ENCODE measurements around the gene PTH. TPM values are rescaled to one million over a fixed set of nuclear protein-coding genes. Genes with fewer than 3 reads are reported as not detected.
A peak's percentile ranks its signal among the peaks of the same experiment; 100 is the strongest.

PTH gene
- total RNA-seq, 1 donor from 2014 or later = not detected

DNA sequence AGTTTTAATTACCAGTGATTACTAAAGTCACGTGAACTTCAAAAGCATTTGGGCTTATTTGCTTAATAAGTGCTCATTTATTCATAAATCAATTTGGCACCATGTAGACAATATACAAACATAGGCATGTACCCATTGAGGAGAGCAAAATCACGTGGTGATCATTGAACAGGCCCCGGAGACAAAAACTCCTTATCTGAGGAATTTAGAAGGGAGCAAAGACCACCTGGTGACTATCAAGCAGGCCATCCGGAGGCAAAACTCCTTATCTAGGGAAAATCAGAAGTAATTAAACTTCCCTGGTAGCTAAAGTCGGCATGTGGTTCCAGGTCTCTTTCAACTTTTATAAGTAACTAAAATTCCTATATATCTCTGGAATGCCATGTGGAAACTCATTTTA is 27.0 kb downstream of the PTH start:
- H3K36me3 Mint-ChIP-seq (ENCODE audit: low read depth) = no peaks in the 10 kb centered on the region
- no peaks in the 10 kb centered on the region for H3K9me3 Mint-ChIP-seq
- DNase-seq = peak; percentile 24
- H3K4me3 Mint-ChIP-seq = no peak overlapping the region
- no peak overlapping the region for H3K27ac Mint-ChIP-seq
- peaks cover 26% of the 10 kb centered on the region for H3K27me3 Mint-ChIP-seq
- peaks cover 9% of the 10 kb centered on the region for H3K4me1 Mint-ChIP-seq
- intact Hi-C loops (cut with micrococcal nuclease) = loop anchor here (10.0 kb wide), 1 partner anchor 1106 kb away; no protein-coding TSS in a partner anchor

DNA sequence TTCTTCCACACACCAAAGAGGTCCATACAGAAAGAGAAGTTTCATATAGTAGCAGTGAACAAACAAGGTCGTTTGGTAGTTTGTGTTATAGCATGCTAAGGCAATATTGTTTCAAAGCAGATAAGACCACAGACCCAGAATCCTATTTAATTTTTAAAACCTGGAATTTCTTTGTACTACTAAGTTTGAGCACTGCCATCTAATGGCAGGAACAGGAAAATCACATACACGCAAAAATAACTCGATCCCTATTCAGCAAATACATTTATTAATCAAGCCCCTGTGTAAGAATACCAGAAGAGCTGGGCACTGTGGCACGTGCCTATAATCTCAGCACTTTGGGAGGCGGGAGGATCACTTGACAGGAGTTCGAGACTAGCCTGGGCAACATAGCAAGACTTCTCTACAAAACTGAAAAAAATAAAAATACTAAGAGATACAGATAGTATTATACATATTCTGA is 29.9 kb downstream of the PTH start:
- no peaks in the 10 kb centered on the region for H3K9me3 Mint-ChIP-seq
- intact Hi-C loops (cut with micrococcal nuclease) = loop anchor here (10.0 kb wide), 1 partner anchor 1109 kb away; no protein-coding TSS in a partner anchor
- no peak overlapping the region for H3K4me3 Mint-ChIP-seq
- H3K4me1 Mint-ChIP-seq = peaks cover 24% of the 10 kb centered on the region
- H3K36me3 Mint-ChIP-seq (ENCODE audit: low read depth) = no peaks in the 10 kb centered on the region
- peaks cover 12% of the 10 kb centered on the region for H3K27me3 Mint-ChIP-seq
- DNase-seq = peak; percentile 59
- H3K27ac Mint-ChIP-seq = no peak overlapping the region

DNA sequence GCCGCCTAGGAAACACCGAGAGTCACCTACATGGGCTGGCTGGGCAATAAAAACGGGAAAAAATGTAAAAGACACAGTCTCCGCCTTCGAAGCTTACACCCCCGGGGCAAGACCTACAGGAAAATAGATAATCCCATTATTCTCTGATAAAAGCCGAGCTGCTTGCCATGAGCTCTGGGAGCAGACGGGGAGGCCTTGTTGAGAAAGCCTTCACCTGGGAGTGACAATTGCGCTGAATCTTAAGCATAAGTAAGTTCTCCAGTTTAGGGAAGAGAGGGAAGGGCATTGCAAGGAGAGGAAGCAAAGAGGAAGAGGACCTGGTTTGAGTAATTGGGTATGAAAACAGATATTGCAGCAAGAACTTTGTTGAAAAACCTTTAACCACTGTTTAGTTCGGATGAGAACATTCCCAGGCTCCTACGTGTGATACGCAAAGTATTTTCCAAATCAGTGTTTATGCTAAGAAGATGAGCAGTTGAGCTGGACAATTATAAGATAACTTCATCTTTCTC is 32.0 kb downstream of the PTH start:
- Mint-ChIP-seq H3K27me3 (no peaks in the 10 kb centered on the region), H3K9me3 (no peaks in the 10 kb centered on the region), H3K36me3 (ENCODE audit: low read depth) (peaks cover 5% of the 10 kb centered on the region), H3K4me3 (peak overlapping the region; percentile 98), H3K27ac (peak overlapping the region; percentile 97), H3K4me1 (peaks cover 30% of the 10 kb centered on the region)
- intact Hi-C loops (cut with micrococcal nuclease) = loop anchor here (1.0 to 10.0 kb wide), 4 partner anchors 119 to 1111 kb away; partner anchors contain the start of gene BMAL1
- DNase-seq = no peak

DNA sequence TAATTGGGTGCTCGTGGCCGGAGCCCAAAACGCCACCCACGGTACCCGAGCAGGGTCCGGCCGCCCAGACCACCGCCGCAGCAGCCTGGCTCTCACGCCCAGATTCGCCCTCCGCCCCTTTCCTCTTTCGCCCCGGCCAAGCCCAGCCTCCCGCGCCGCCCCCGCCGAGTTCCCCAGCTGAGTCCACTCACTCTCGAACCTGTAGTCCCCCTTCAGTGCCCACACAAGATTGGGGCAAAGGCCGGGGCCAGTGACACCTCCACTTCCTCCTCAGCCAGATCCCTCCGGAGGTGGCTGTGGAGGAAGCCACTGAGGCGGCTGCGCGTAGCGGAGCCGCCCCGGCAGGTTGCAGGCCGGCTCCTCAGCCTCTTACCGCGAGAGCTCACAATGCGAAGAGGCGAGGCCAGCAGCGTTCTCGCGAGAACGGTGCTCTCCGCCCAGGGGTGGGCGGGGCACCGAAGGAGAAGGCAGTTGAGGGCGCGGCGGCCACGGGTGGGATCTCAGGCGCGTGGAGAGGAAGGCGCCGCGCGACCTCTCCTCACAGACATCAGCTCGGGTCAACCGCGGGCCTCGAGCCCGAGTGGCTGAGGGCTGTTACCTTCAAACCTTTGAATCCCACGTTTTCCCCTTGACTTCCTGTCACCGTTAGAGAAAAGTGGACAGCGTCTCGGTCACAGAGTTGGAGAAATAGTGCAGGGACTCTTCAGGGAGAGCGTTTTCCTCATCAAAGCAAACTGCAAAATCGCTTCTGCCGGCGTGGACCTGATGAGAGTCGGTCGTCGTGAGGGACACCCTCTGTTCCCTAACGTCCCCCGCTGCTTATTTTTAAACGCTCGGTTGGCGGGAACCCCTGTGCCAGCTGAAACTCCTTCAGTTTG is 32.7 kb downstream of the PTH start, which contains the start of gene BTBD10:
BTBD10 (minus strand) TSS at position 322 of the 878 bp plus-strand sequence. CDS start 18,098 bp downstream, outside the sequence.
- peak; percentile 98 for DNase-seq
- H3K4me1 Mint-ChIP-seq = peaks cover 30% of the 10 kb centered on the region
- H3K4me3 Mint-ChIP-seq = peak within 1 kb of the TSS; percentile 98
- H3K9me3 Mint-ChIP-seq = no peaks in the 10 kb centered on the region
- H3K27ac Mint-ChIP-seq = peak within 1 kb of the TSS; percentile 97
- no peaks in the 10 kb centered on the region for H3K27me3 Mint-ChIP-seq
- H3K36me3 Mint-ChIP-seq (ENCODE audit: low read depth) = peaks cover 6% of the 10 kb centered on the region
- intact Hi-C loops (cut with micrococcal nuclease) = loop anchor here (1.0 to 10.0 kb wide), 5 partner anchors 118 to 1112 kb away; partner anchors contain the start of genes BMAL1 and FAR1

DNA sequence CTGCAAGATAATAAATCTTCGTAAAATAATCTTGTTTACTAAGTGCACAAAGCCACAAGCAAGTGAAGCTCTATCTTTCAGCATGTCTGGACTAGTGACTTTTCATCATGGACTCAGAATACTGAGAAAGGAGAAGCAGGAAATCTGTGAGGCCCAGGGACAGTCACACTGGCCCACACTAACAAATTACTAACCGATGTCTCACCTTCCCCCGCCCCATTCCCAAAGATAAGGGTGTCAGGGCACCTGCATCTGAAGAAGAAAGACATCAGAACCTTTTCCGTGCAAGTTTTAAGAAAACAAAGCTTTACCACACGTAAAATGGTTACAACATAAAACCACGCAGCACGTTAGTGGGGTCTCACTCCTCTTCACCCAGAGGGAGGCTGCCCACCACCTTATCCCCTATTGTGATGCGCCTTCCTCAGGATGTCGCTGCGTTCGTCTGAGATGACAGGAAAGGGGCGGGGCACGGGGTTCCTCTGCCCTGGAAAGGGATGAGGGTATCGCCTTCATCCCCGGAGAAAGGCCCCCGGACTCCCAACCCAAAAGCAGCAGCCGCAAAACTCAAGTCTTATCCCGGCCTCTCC is 33.4 kb downstream of the PTH start:
- peak overlapping the region; percentile 97 for H3K27ac Mint-ChIP-seq
- H3K36me3 Mint-ChIP-seq (ENCODE audit: low read depth) = peaks cover 6% of the 10 kb centered on the region
- H3K9me3 Mint-ChIP-seq = no peaks in the 10 kb centered on the region
- no peaks in the 10 kb centered on the region for H3K27me3 Mint-ChIP-seq
- DNase-seq = peak; percentile 89
- intact Hi-C loops (cut with micrococcal nuclease) = loop anchor here (1.0 to 10.0 kb wide), 3 partner anchors 118 to 1112 kb away; partner anchors contain the start of gene FAR1
- peaks cover 30% of the 10 kb centered on the region for H3K4me1 Mint-ChIP-seq
- H3K4me3 Mint-ChIP-seq = peak overlapping the region; percentile 98

DNA sequence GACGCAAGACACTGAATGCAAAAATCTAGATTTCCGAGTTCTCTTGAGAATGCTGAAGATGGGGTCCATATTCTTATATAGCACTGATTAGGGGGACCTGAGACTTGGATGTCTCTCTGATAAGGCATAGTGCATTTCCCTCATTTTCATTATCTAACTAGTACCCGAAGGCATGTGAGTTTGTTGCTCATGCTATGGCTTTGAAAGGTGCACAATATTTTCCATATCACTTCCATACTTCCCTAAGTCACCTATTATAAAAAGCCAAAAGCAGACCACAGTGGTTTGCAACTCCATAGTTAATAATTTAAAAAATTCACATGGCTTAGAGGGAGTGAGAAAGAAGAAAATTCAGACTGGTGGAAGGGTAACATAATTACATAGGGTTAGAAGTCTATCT is 34.5 kb downstream of the PTH start:
- H3K9me3 Mint-ChIP-seq = no peaks in the 10 kb centered on the region
- H3K27ac Mint-ChIP-seq = no peak overlapping the region

DNA sequence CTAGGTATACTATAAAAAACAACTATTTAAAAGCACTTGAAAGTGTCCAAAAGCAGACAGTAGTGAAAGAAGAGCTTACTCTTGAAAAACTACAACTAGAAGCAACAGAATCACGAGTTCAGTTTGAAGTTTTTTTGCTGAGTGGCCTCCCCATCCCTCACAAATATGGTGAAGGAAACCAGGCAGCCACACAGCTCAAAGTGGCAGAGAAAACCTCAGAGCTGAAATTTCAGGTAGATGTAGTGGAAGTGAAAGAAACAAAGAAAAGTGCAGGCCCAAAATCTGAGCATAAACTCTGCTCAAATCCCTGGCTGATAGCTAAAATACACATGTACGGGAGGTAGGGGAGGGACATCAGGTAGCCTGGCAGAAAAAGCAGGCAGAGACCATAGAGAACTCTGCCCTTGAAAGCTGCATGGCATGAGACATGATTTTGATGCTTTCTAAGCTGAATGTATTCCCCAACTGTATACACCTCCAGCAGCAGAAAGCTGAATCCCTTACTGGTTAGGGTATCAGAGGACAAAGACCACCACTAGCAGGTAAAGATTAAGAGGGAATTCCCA is 44.9 kb downstream of the PTH start:
- Mint-ChIP-seq H3K27ac (peak overlapping the region; percentile 69), H3K4me3 (no peak overlapping the region), H3K4me1 (peaks cover 26% of the 10 kb centered on the region), H3K36me3 (ENCODE audit: low read depth) (peaks cover 20% of the 10 kb centered on the region), H3K27me3 (no peaks in the 10 kb centered on the region), H3K9me3 (peaks cover 4% of the 10 kb centered on the region)
- intact Hi-C loops (cut with micrococcal nuclease) = no loop called here
- DNase-seq = peak; percentile 72

More for the DNA sequence above, 34.5 kb downstream of the PTH start:
- no peak for DNase-seq
- H3K27me3 Mint-ChIP-seq = no peaks in the 10 kb centered on the region
- intact Hi-C loops (cut with micrococcal nuclease) = loop anchor here (10.0 kb wide), 1 partner anchor 1114 kb away; no protein-coding TSS in a partner anchor
- H3K4me3 Mint-ChIP-seq = peak overlapping the region; percentile 98
- H3K36me3 Mint-ChIP-seq (ENCODE audit: low read depth) = peaks cover 6% of the 10 kb centered on the region
- peaks cover 30% of the 10 kb centered on the region for H3K4me1 Mint-ChIP-seq

DNA sequence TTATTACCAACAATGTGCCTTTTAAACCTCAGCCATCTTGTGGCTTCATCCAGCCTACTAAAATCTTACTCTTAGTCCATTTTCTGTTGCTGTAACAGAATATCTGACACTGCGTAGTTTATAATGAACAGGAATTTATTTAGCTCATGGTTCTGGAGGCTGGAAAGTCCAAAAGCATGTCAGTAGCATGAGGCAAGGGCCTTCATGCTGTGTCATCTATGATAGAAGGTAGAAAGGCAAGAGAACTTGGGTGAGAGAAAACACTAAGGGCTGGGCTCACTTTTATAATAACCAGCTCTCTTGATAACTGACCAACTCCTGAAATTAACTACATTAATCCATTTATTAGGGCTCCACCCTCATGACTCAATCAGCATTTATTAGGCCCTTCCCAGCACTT is 46.3 kb downstream of the PTH start:
- no peak overlapping the region for H3K4me3 Mint-ChIP-seq
- peaks cover 26% of the 10 kb centered on the region for H3K4me1 Mint-ChIP-seq
- no peak for DNase-seq
- intact Hi-C loops (cut with micrococcal nuclease) = no loop called here
- H3K27ac Mint-ChIP-seq = no peak overlapping the region
- peaks cover 17% of the 10 kb centered on the region for H3K36me3 Mint-ChIP-seq (ENCODE audit: low read depth)
- no peaks in the 10 kb centered on the region for H3K27me3 Mint-ChIP-seq
- no peaks in the 10 kb centered on the region for H3K9me3 Mint-ChIP-seq

DNA sequence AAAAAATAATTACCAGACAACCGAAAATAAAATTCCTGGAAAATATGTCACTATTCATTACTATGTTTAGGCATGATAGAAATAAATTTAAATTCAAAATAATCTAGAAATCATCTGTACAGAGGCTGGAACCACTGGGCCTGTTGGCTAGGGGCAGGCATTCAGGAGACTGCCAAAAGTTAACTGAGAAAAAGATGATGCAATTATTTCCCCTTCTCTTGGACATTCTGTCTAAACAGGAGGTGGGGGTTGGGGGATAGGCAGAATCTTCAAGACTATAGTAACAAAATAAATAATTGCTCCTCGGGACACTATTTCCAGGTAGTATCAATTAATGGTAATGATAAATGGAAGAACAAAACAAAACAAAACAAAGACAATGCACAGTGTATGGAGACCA is 46.9 kb downstream of the PTH start:
- no peak overlapping the region for H3K27ac Mint-ChIP-seq
- intact Hi-C loops (cut with micrococcal nuclease) = no loop called here

DNA sequence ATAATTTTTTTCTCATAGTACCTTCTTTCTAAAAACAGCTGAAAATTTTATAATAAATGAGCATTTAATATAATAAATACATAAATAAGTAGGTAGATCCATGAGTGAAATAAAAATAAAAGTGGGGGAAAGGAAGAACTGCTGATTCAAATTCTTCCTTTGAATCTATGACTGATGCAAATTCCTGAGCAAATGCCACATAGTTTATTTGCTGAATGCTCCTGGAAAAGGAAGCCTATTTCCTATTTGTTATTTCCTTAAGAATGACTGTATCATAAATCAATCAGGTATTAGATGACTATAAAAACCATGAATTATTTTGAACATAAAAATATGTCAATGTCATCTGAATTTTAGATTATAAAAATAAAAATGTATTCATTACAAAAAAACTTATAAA is 49.4 kb downstream of the PTH start:
- intact Hi-C loops (cut with micrococcal nuclease) = no loop called here
- no peak for DNase-seq

More for the DNA sequence above, 46.9 kb downstream of the PTH start:
- H3K4me3 Mint-ChIP-seq = no peak overlapping the region
- H3K4me1 Mint-ChIP-seq = peaks cover 26% of the 10 kb centered on the region
- H3K36me3 Mint-ChIP-seq (ENCODE audit: low read depth) = peaks cover 17% of the 10 kb centered on the region
- no peaks in the 10 kb centered on the region for H3K9me3 Mint-ChIP-seq
- DNase-seq = no peak
- no peaks in the 10 kb centered on the region for H3K27me3 Mint-ChIP-seq

DNA sequence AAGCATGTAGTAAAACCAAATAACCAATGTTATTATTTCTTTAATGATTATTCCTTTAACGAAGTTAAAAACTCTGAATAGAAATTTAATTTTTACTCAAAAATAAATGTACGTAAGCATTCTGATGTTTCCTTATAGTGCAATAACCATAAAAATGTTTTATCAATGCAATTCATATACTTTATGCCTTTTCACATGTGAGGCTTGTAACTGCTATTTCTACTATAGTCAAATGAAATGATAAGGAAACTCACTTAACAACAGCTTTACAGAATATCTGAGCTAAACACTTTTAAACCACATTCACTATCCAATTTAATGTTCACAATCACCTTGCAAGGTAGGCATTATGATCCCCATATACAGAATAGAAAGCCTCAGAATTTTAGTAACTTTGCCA is 50.2 kb downstream of the PTH start:
- intact Hi-C loops (cut with micrococcal nuclease) = no loop called here
- peaks cover 6% of the 10 kb centered on the region for H3K36me3 Mint-ChIP-seq (ENCODE audit: low read depth)
- H3K4me1 Mint-ChIP-seq = peaks cover 12% of the 10 kb centered on the region
- H3K27me3 Mint-ChIP-seq = no peaks in the 10 kb centered on the region
- no peaks in the 10 kb centered on the region for H3K9me3 Mint-ChIP-seq
- no peak overlapping the region for H3K27ac Mint-ChIP-seq
- H3K4me3 Mint-ChIP-seq = no peak overlapping the region
- no peak for DNase-seq

More for the DNA sequence above, 49.4 kb downstream of the PTH start:
- Mint-ChIP-seq H3K4me3 (no peak overlapping the region), H3K4me1 (peaks cover 20% of the 10 kb centered on the region), H3K27ac (no peak overlapping the region), H3K36me3 (ENCODE audit: low read depth) (peaks cover 8% of the 10 kb centered on the region), H3K27me3 (no peaks in the 10 kb centered on the region), H3K9me3 (no peaks in the 10 kb centered on the region)

Data from activated CD4-positive, alpha-beta T cell treated with anti-CD3 and anti-CD28 coated beads, Interleukin-2, amount 10 ng/mL, durations not matched to agents 24 days and 14 days (primary cell).